GM21367 (cell line): ENCODE measurements around the gene DENND1A.
"Not testable (repeated sequence)": the region's sequence is repeated elsewhere in the genome, so short reads cannot be mapped to it uniquely, and the experiment has no call there.

ENCODE experiments used
- ATAC-seq: cut with Tn5 transposase; IDR thresholded peaks from one replicate; pipeline ENCODE4 v1.9.1; 2021; ENCODE audit not compliant: unreplicated experiment

DENND1A gene

GRCh38 chr9:123823194-123823947, 106.6 kb downstream of the DENND1A start:
- no peak for ATAC-seq

GRCh38 chr9:123821619-123822018, 108.3 kb downstream of the DENND1A start:
- no peak for ATAC-seq

GRCh38 chr9:123820139-123820538, 109.8 kb downstream of the DENND1A start:
- ATAC-seq, result no peak

- ATAC-seq, result no peak
These were observed 113.0 kb downstream of the DENND1A start for GRCh38 chr9:123816817-123817472.

GRCh38 chr9:123815856-123816255, 114.1 kb downstream of the DENND1A start:
- not testable (repeated sequence) for ATAC-seq

GRCh38 chr9:123814496-123814895, 115.4 kb downstream of the DENND1A start:
- ATAC-seq, result no peak

GRCh38 chr9:123812984-123813383, 116.9 kb downstream of the DENND1A start:
- ATAC-seq, result no peak

GRCh38 chr9:123807251-123807650, 122.7 kb downstream of the DENND1A start:
- ATAC-seq, result no peak

GRCh38 chr9:123806829-123807228, 123.1 kb downstream of the DENND1A start:
- no peak for ATAC-seq

- no peak for ATAC-seq
These were observed 131.7 kb downstream of the DENND1A start for GRCh38 chr9:123798195-123798594.

- ATAC-seq, result no peak
These were observed 133.1 kb downstream of the DENND1A start for GRCh38 chr9:123796618-123797484.

GRCh38 chr9:123796094-123796493, 133.8 kb downstream of the DENND1A start:
- ATAC-seq, result no peak

GRCh38 chr9:123795336-123795735, 134.6 kb downstream of the DENND1A start:
- ATAC-seq, result no peak

- no peak for ATAC-seq
These were observed 137.4 kb downstream of the DENND1A start for GRCh38 chr9:123792501-123792900.

GRCh38 chr9:123789554-123790292, 140.2 kb downstream of the DENND1A start:
- no peak for ATAC-seq

- ATAC-seq, result no peak
These were observed 142.5 kb downstream of the DENND1A start for GRCh38 chr9:123787416-123787815.

GRCh38 chr9:123784518-123784917, 145.4 kb downstream of the DENND1A start:
- ATAC-seq, result no peak

GRCh38 chr9:123778232-123778902, 151.6 kb downstream of the DENND1A start:
- no peak for ATAC-seq

- no peak for ATAC-seq
These were observed 153.0 kb downstream of the DENND1A start for GRCh38 chr9:123776708-123777537.
